Left lung (tissue), 10 donors: ENCODE measurements around the gene KANK4. TPM values are rescaled to one million over a fixed set of nuclear protein-coding genes. Genes with fewer than 3 reads are reported as not detected.

Source experiments
- ATAC-seq: fragments of 200-7000 bp; cut with Tn5 transposase; one replicate; pipeline ENCODE4 v1.9.1; 2020; ENCODE audit warnings: moderate library complexity
- DNase-seq, 4 donors: peaks; one replicate each; pipeline ENCODE4 v3.0.0-alpha.2; 2013 to 2020
- H3K27ac ChIP-seq, 2 donors: fragments of 200-600 bp; sonication (generic) in 1 of 2; one replicate each; pipeline versions ENCODE4 v1.5.0 to v1.8.0; 2020 to 2021
- H3K27me3 ChIP-seq, 2 donors: fragments of 200-600 bp; sonication (generic) in 1 of 2; one replicate each; pipeline versions ENCODE4 v1.5.0 to v1.8.0; 2020 to 2021
- H3K36me3 ChIP-seq, 2 donors: fragments of 200-600 bp; sonication (generic) in 1 of 2; one replicate each; pipeline versions ENCODE4 v1.5.0 to v1.8.0; 2020 to 2021
- H3K4me1 ChIP-seq, 2 donors: fragments of 200-600 bp; one replicate each; pipeline ENCODE4 v1.8.0; 2021
- H3K4me3 ChIP-seq, 2 donors: fragments of 200-600 bp; sonication (generic) in 1 of 2; one replicate each; pipeline versions ENCODE4 v1.5.0 to v1.8.0; 2020 to 2021; ENCODE audit warnings: mild to moderate bottlenecking in 1 of 2
- H3K9me3 ChIP-seq, 2 donors: fragments of 200-600 bp; sonication (generic) in 1 of 2; one replicate each; pipeline versions ENCODE4 v1.5.0 to v1.8.0; 2020 to 2021
- CTCF ChIP-seq, 2 donors: fragments of 200-600 bp; sonication (generic) in 1 of 2; IDR thresholded peaks; one replicate each; pipeline versions ENCODE4 v1.5.0 to v1.8.0; 2021; ENCODE audit warnings: antibody characterized with exemption in 2 of 2
- intact Hi-C, 2 donors: fragments of 100-400 bp; cut with DNase I; formaldehyde crosslinking; loops; one replicate each; pipeline versions ENCODE4 v1.11.2 to v1.14.2; 2022
- polyA plus RNA-seq, 6 donors: library from polyadenylated mRNA; unstranded; fragments of 120-200 nt; gene quantifications; one replicate each; pipeline ENCODE4 v1.2.1, GENCODE V29; 2013; ENCODE audit not compliant: insufficient read length in 6 of 6
- total RNA-seq, 2 donors: library from RNA; stranded (reverse); fragmentation: NEBNext Ultra II Directional; extraction: Animal tissue kit (Norgen Biotek cat#: 25700); gene quantifications; one replicate each; pipeline ENCODE4 v1.2.1, GENCODE V29; 2021
- donor health status: DM: no; HTN: yes; CAD: no.
- donor health status: DM: no; HTN: no; CAD: no.

The KANK4 gene
- total and polyA plus RNA-seq, 8 donors = 2.0 to 15.1 (median 11.2) TPM

- Histone ChIP-seq H3K27me3 (no peaks in the 10 kb centered on the region), H3K9me3 (no peaks in the 10 kb centered on the region), H3K36me3 (no peaks in the 10 kb centered on the region), H3K27ac (no peak overlapping the region), H3K4me1 (no peaks in the 10 kb centered on the region), H3K4me3 (no peak overlapping the region)
- intact Hi-C loops = no loop called here
- DNase-seq = no peak
- ATAC-seq = no peak
- TF ChIP-seq CTCF (IDR thresholded peaks at IDR 0.05) = no peak
Observed at GRCh38 chr1:62346886-62347285, 27.7 kb upstream of the KANK4 start.

- Histone ChIP-seq H3K4me1 (no peaks in the 10 kb centered on the region), H3K27ac (no peak overlapping the region), H3K9me3 (no peaks in the 10 kb centered on the region), H3K4me3 (no peak overlapping the region), H3K36me3 (no peaks in the 10 kb centered on the region), H3K27me3 (no peaks in the 10 kb centered on the region)
- ATAC-seq = no peak
- no peak for DNase-seq
- TF ChIP-seq CTCF (IDR thresholded peaks at IDR 0.05) = no peak
- intact Hi-C loops = no loop called here
Observed at GRCh38 chr1:62343911-62344310, 24.7 kb upstream of the KANK4 start.

- H3K9me3 ChIP-seq = no peaks in the 10 kb centered on the region
- no peak overlapping the region for H3K27ac ChIP-seq
- no peak overlapping the region for H3K4me3 ChIP-seq
- intact Hi-C loops = no loop called here
- DNase-seq (no peak), ATAC-seq (no peak)
- no peaks in the 10 kb centered on the region for H3K27me3 ChIP-seq
- no peaks in the 10 kb centered on the region for H3K36me3 ChIP-seq
- TF ChIP-seq CTCF (IDR thresholded peaks at IDR 0.05) = no peak
- no peaks in the 10 kb centered on the region for H3K4me1 ChIP-seq
Observed at GRCh38 chr1:62342270-62342669, 23.0 kb upstream of the KANK4 start.

- Histone ChIP-seq H3K4me1 (no peaks in the 10 kb centered on the region), H3K27ac (no peak overlapping the region), H3K9me3 (no peaks in the 10 kb centered on the region), H3K36me3 (no peaks in the 10 kb centered on the region), H3K27me3 (no peaks in the 10 kb centered on the region), H3K4me3 (no peak overlapping the region)
- intact Hi-C loops = no loop called here
- no peak for TF ChIP-seq CTCF (IDR thresholded peaks at IDR 0.05)
- ATAC-seq (no peak), DNase-seq (no peak)
Observed at GRCh38 chr1:62341615-62342014, 22.4 kb upstream of the KANK4 start.

- Histone ChIP-seq H3K36me3 (no peaks in the 10 kb centered on the region), H3K4me3 (no peak overlapping the region), H3K4me1 (no peaks in the 10 kb centered on the region), H3K27ac (no peak overlapping the region), H3K9me3 (no peaks in the 10 kb centered on the region), H3K27me3 (no peaks in the 10 kb centered on the region)
- ATAC-seq (no peak), DNase-seq (no peak)
- intact Hi-C loops = no loop called here
- TF ChIP-seq CTCF (IDR thresholded peaks at IDR 0.05) = no peak
Observed at GRCh38 chr1:62341089-62341488, 21.9 kb upstream of the KANK4 start.
